GM20000 (cell line): ENCODE data around the gene NDOR1.

Source experiments
- DNase-seq: peaks from one replicate; pipeline ENCODE4 v3.0.0; 2012; ENCODE audit warnings: low spot score
- CTCF ChIP-seq: IDR thresholded peaks from 2 replicates; pipeline ENCODE4 v1.5.1; 2012; ENCODE audit warnings: mild to moderate bottlenecking, control low read depth; ENCODE audit errors: extremely low read depth, missing control alignments

NDOR1 gene

GRCh38 chr9:137206602-137207001, 1.1 kb downstream of the NDOR1 start:
- no peak for DNase-seq
- no peak for TF ChIP-seq CTCF

- no peak for DNase-seq
- no peak for TF ChIP-seq CTCF
Measured at GRCh38 chr9:137211532-137211931, 6.0 kb downstream of the NDOR1 start.

GRCh38 chr9:137212520-137212919, 7.0 kb downstream of the NDOR1 start:
- TF ChIP-seq CTCF, result no peak
- no peak for DNase-seq

DNA sequence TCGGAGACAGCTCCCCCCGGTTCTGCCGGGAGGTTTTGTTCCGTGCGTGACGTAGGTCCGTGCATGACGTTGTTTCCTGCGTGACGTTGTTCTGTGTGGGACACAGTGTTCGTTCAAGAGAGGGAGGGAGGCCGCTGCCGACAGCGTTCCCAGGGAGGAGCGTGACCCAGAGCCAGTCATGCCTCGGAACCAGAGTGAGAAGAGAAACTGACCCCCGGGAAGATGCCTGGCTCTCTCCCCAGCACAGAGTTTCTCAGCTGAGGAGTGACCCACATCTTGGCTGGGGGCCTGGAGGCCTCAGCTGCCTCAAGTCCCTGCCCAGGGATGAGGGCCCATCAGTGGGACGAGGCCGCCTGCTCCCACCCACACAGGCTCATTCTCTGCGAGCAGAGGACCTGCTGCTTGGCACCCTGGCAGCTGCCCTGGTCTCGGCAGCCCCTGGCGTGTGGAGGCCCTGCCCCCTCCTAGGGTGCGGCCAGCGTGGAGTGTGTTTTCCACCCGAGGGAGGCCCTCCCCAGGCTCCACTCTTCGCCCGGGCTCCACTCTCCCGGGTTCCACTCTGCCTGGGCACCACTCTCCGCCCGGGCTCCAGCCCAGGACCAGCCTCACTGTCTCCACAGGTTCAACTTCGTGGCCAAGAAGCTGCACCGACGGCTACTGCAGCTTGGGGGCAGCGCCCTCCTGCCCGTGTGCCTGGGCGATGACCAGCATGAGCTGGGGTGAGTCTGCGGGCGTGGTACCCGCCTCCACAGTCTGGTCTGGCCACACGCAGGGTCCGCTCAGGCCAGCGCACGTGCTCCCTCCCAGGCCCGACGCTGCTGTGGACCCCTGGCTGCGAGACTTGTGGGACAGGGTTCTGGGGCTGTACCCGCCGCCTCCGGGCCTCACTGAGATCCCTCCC, 7.9 kb downstream of the NDOR1 start:
- no peak for DNase-seq

GRCh38 chr9:137214620-137215019, 9.1 kb downstream of the NDOR1 start:
- DNase-seq, result no peak
- TF ChIP-seq CTCF, result no peak

More for the DNA sequence above, 7.9 kb downstream of the NDOR1 start:
- no peak for TF ChIP-seq CTCF

DNA sequence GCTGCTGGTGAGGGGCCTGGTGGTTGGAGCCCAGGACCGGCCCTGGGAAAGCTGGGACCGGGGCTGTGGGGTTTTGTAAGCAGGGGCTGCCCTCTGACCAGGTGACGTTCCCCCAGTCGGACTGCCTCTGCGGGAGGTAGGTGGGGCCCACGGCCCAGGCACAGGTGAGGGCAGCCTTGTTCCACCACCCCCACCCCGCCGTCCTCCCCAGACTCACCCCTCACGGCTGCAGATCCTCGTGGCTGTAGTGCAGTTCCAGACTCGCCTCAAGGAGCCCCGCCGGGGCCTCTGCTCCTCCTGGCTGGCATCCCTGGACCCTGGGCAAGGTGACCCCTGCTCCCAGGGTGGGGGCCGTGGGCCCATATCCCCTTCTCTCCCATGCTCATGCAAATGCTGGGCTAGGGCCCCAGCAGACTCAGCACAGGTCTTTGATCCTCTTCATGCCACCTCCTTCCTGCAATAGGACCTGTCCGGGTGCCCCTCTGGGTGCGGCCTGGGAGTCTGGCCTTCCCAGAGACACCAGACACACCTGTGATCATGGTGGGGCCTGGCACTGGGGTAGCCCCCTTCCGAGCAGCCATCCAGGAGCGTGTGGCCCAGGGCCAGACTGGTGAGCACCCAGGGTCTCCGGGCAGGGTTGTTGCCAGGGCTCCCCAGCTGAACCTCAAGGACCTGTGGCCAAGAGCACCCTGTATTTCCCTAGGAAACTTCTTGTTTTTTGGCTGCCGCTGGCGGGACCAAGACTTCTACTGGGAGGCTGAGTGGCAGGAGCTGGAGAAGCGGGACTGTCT, 9.9 kb downstream of the NDOR1 start:
- TF ChIP-seq CTCF, result no peak
- no peak for DNase-seq
